Measurements from ENCODE around the gene AADACL2.

The AADACL2 gene

GRCh38 chr3:151774235-151774634 is 40.5 kb downstream of the AADACL2 start:
- DNase-seq (ENCODE audit: low spot score) = no peak
- no peak for TF ChIP-seq CTCF (IDR thresholded peaks at IDR 0.05; ENCODE audit: extremely low read depth, missing control alignments)

GRCh38 chr3:151774910-151775309 is 41.2 kb downstream of the AADACL2 start:
- no peak for TF ChIP-seq CTCF (IDR thresholded peaks at IDR 0.05; ENCODE audit: extremely low read depth, missing control alignments)
- no peak for DNase-seq (ENCODE audit: low spot score)

- no peak for DNase-seq (ENCODE audit: low spot score)
These were observed 41.9 kb downstream of the AADACL2 start for GRCh38 chr3:151775314-151776258.

GRCh38 chr3:151776259-151776740 is 42.6 kb downstream of the AADACL2 start:
- DNase-seq (ENCODE audit: low spot score) = no peak
- TF ChIP-seq CTCF (IDR thresholded peaks at IDR 0.05; ENCODE audit: extremely low read depth, missing control alignments) = no peak

More at GRCh38 chr3:151775314-151776258, 41.9 kb downstream of the AADACL2 start:
- no peak for TF ChIP-seq CTCF (IDR thresholded peaks at IDR 0.05; ENCODE audit: extremely low read depth, missing control alignments)

GRCh38 chr3:151777880-151778279 is 44.2 kb downstream of the AADACL2 start:
- TF ChIP-seq CTCF (IDR thresholded peaks at IDR 0.05; ENCODE audit: extremely low read depth, missing control alignments) = no peak

GRCh38 chr3:151787626-151788025 is 53.9 kb downstream of the AADACL2 start:
- no peak for TF ChIP-seq CTCF (IDR thresholded peaks at IDR 0.05; ENCODE audit: extremely low read depth, missing control alignments)
- DNase-seq (ENCODE audit: low spot score) = no peak

More at GRCh38 chr3:151777880-151778279, 44.2 kb downstream of the AADACL2 start:
- DNase-seq (ENCODE audit: low spot score) = no peak

GRCh38 chr3:151788401-151788800 is 54.7 kb downstream of the AADACL2 start:
- DNase-seq (ENCODE audit: low spot score) = no peak
- TF ChIP-seq CTCF (IDR thresholded peaks at IDR 0.05; ENCODE audit: extremely low read depth, missing control alignments) = no peak

Data from GM20000 (cell line).